H1 (cell line): ENCODE data around the gene C9orf50. TPM values are rescaled to one million over a fixed set of nuclear protein-coding genes. Genes with fewer than 3 reads are reported as not detected.

Experiments
- CTCF ChIA-PET: fragments of 300-600 bp; sonication (Branson Sonifier 250); formaldehyde crosslinking; loops from one replicate; lab custom pipeline; 2021; ENCODE audit not compliant: partially characterized antibody; lab: Charles Lee
- POLR2A ChIA-PET: fragments of 300-600 bp; sonication (Branson Sonifier 250); formaldehyde crosslinking; loops from one replicate; lab custom pipeline; 2021; ENCODE audit warnings: inconsistent platforms; ENCODE audit not compliant: partially characterized antibody; lab: Charles Lee
- DNase-seq, 2 experiments: peaks; one replicate each; pipeline versions ENCODE4 v3.0.0 to v3.0.0-alpha.2; 2010 to 2022; ENCODE audit warnings: low spot score in 2 of 2, low read depth in 1 of 2, mixed read lengths in 1 of 2
- FAIRE-seq: peaks from 2 replicates; lab custom pipeline; 2011; peaks lifted over from hg19 to GRCh38; lab: Jason Lieb, UNC
- H2AFZ ChIP-seq: 2 replicates; pipeline ENCODE4 v1.8.1; 2012; ENCODE audit warnings: low read length, inconsistent platforms
- H2AK5ac ChIP-seq: 2 replicates; pipeline ENCODE4 v1.6.1; 2013; ENCODE audit warnings: low read depth, low read length
- H2BK120ac ChIP-seq: replicated peaks from 2 replicates; pipeline ENCODE3; 2013; ENCODE audit warnings: low read depth, low read length, inconsistent platforms
- H2BK12ac ChIP-seq: 2 replicates; pipeline ENCODE4 v1.6.1; 2013; ENCODE audit warnings: low read depth, low read length
- H2BK15ac ChIP-seq: 2 replicates; pipeline ENCODE4 v1.6.1; 2013; ENCODE audit warnings: low read length
- H2BK20ac ChIP-seq: 2 replicates; pipeline ENCODE4 v1.6.1; 2013; ENCODE audit warnings: low read length
- H2BK5ac ChIP-seq: 2 replicates; pipeline ENCODE4 v1.6.1; 2013; ENCODE audit warnings: low read depth, low read length
- H3K14ac ChIP-seq: 2 replicates; pipeline ENCODE4 v1.6.1; 2013; ENCODE audit warnings: inconsistent platforms; ENCODE audit not compliant: insufficient read length
- H3K18ac ChIP-seq: 2 replicates; pipeline ENCODE4 v1.6.1; 2013; ENCODE audit warnings: low read length; ENCODE audit errors: extremely low read depth
- H3K23ac ChIP-seq: 2 replicates; pipeline ENCODE4 v1.6.1; 2013; ENCODE audit warnings: inconsistent platforms; ENCODE audit not compliant: insufficient read length
- H3K23me2 ChIP-seq: 2 replicates; pipeline ENCODE4 v1.6.1; 2013; ENCODE audit warnings: low read depth, low read length
- H3K27ac ChIP-seq: 2 replicates; pipeline ENCODE4 v1.6.1; 2011; ENCODE audit warnings: low read depth, low read length, inconsistent platforms
- H3K27me3 ChIP-seq, 4 experiments: replicated peaks in 1 of 4; 1 replicate in 1 of 4; 2 replicates in 3 of 4; pipeline versions ENCODE4 v1.6.1 to v1.8.1; 2011 to 2013; ENCODE audit warnings: low read length in 3 of 4, mild to moderate bottlenecking in 3 of 4, inconsistent platforms in 2 of 4, mixed read lengths in 2 of 4, moderate library complexity in 1 of 4; ENCODE audit not compliant: control insufficient read depth in 3 of 4, insufficient read depth in 3 of 4; ENCODE audit errors: extremely low read depth in 1 of 4
- H3K36me3 ChIP-seq, 4 experiments: 2 replicates each; pipeline versions ENCODE4 v1.6.1 to v1.8.1; 2011 to 2013; ENCODE audit warnings: mild to moderate bottlenecking in 4 of 4, low read length in 3 of 4, moderate library complexity in 2 of 4, control low read depth in 1 of 4, inconsistent platforms in 1 of 4; ENCODE audit not compliant: insufficient read depth in 4 of 4, control insufficient read depth in 2 of 4
- H3K4ac ChIP-seq: replicated peaks from 2 replicates; pipeline ENCODE3; 2013; ENCODE audit warnings: low read length, low read depth, mixed read lengths, inconsistent platforms; ENCODE audit not compliant: insufficient read length
- H3K4me1 ChIP-seq, 4 experiments: replicated peaks in 1 of 4; 1 replicate in 1 of 4; 2 replicates in 3 of 4; pipeline versions ENCODE4 v1.6.1 to v1.8.1; 2011 to 2013; ENCODE audit warnings: low read length in 3 of 4, inconsistent platforms in 2 of 4, mixed read lengths in 1 of 4; ENCODE audit not compliant: insufficient read depth in 4 of 4, control insufficient read depth in 3 of 4
- H3K4me2 ChIP-seq, 2 experiments: 2 replicates each; pipeline versions ENCODE4 v1.6.1 to v1.8.1; 2011 to 2013; ENCODE audit warnings: low read depth in 2 of 2, low read length in 2 of 2, control low read depth in 1 of 2, inconsistent platforms in 1 of 2, mild to moderate bottlenecking in 1 of 2; ENCODE audit not compliant: insufficient read depth in 1 of 2
- H3K4me3 ChIP-seq, 4 experiments: fragments of 200-600, 300-600 bp in 1 of 4; sonication (generic), shearing (Covaris generic), sonication (Bioruptor Twin) in 1 of 4; 2 replicates each; pipeline versions ENCODE4 v1.5.1 to v1.8.1; 2011 to 2016; ENCODE audit warnings: low read length in 4 of 4, low read depth in 3 of 4, control low read depth in 2 of 4, inconsistent platforms in 2 of 4, mild to moderate bottlenecking in 2 of 4, mixed read lengths in 1 of 4, moderate library complexity in 1 of 4; ENCODE audit not compliant: insufficient read depth in 2 of 4; ENCODE audit errors: extremely low read depth in 1 of 4
- H3K56ac ChIP-seq: replicated peaks from 2 replicates; pipeline ENCODE3; 2013; ENCODE audit warnings: low read depth, mild to moderate bottlenecking, mixed read lengths, low read length, inconsistent platforms; ENCODE audit not compliant: insufficient read length
- H3K79me1 ChIP-seq: 2 replicates; pipeline ENCODE4 v1.6.1; 2013; ENCODE audit warnings: low read depth, low read length, control low read depth
- H3K79me2 ChIP-seq, 2 experiments: 2 replicates each; pipeline versions ENCODE4 v1.6.1 to v1.8.1; 2012 to 2013; ENCODE audit warnings: low read length in 2 of 2, mild to moderate bottlenecking in 2 of 2, inconsistent platforms in 1 of 2; ENCODE audit not compliant: insufficient read depth in 2 of 2, control insufficient read depth in 1 of 2
- H3K9ac ChIP-seq, 4 experiments: replicated peaks in 1 of 4; 1 replicate in 1 of 4; 2 replicates in 3 of 4; pipeline versions ENCODE4 v1.6.1 to v1.8.1; 2011 to 2013; ENCODE audit warnings: low read depth in 3 of 4, low read length in 3 of 4, control low read depth in 2 of 4, mild to moderate bottlenecking in 2 of 4, moderate library complexity in 2 of 4, inconsistent platforms in 1 of 4; ENCODE audit errors: extremely low read depth in 1 of 4
- H3K9me3 ChIP-seq, 2 experiments: 2 replicates each; pipeline versions ENCODE4 v1.6.1 to v1.8.1; 2012 to 2013; ENCODE audit warnings: mild to moderate bottlenecking in 2 of 2, moderate library complexity in 2 of 2, control low read depth in 1 of 2, inconsistent platforms in 1 of 2, low read depth in 1 of 2, low read length in 1 of 2, mixed read lengths in 1 of 2; ENCODE audit not compliant: insufficient read depth in 2 of 2
- H4K20me1 ChIP-seq, 2 experiments: replicated peaks in 1 of 2; 2 replicates each; pipeline versions ENCODE3 to v1.8.1; 2011 to 2013; ENCODE audit warnings: inconsistent platforms in 2 of 2, low read length in 2 of 2, mild to moderate bottlenecking in 1 of 2; ENCODE audit not compliant: insufficient read depth in 2 of 2, control insufficient read depth in 1 of 2
- H4K5ac ChIP-seq: 2 replicates; pipeline ENCODE4 v1.6.1; 2013; ENCODE audit warnings: low read length, low read depth, mixed read lengths, inconsistent platforms; ENCODE audit not compliant: insufficient read length
- H4K8ac ChIP-seq: 2 replicates; pipeline ENCODE4 v1.8.0; 2013; ENCODE audit warnings: mild to moderate bottlenecking, moderate library complexity, low read length, inconsistent platforms; ENCODE audit not compliant: insufficient read depth; ENCODE audit errors: extremely low read depth
- H4K91ac ChIP-seq: replicated peaks from 2 replicates; pipeline ENCODE3; 2013; ENCODE audit warnings: low read length, mixed read lengths, inconsistent platforms; ENCODE audit not compliant: insufficient read length
- ASH2L ChIP-seq: fragments of 200-600, 300-600 bp; sonication (generic); IDR thresholded peaks from one replicate; pipeline ENCODE4 v1.7.1; 2017; ENCODE audit warnings: low read length
- CEBPB ChIP-seq: IDR thresholded peaks from 2 replicates; pipeline ENCODE4 v1.6.1; 2012; ENCODE audit warnings: low read depth, low read length
- KDM4A ChIP-seq: IDR thresholded peaks from one replicate; pipeline ENCODE4 v1.7.1; 2012; ENCODE audit warnings: low read depth, mild to moderate bottlenecking, moderate library complexity, low read length, inconsistent platforms; ENCODE audit not compliant: severe bottlenecking
- SUZ12 ChIP-seq: fragments of 200-600 bp; sonication (generic); IDR thresholded peaks from 2 replicates; pipeline ENCODE4 v1.6.1; 2012; ENCODE audit warnings: mild to moderate bottlenecking, inconsistent platforms, low read length, moderate library complexity, mixed read lengths
- WGBS, 2 experiments: shearing (Covaris generic) in 1 of 2; methylation state at CpG; one replicate each; pipeline versions ENCODE4 v1.1.6 to v1.1.7; 2013 to 2015; ENCODE audit warnings: low lambda C conversion rate in 2 of 2, mixed read lengths in 2 of 2, inconsistent platforms in 1 of 2, low coverage in 1 of 2, missing lambda C conversion rate in 1 of 2; ENCODE audit not compliant: insufficient replicate concordance in 2 of 2, insufficient coverage in 1 of 2, insufficient read length in 1 of 2; ENCODE audit errors: extremely low coverage in 1 of 2, missing lambda C conversion rate in 1 of 2; 5-methylcytosine and 5-hydroxymethylcytosine counted together
- polyA plus RNA-seq, 7 experiments: library from polyadenylated mRNA; depleted of rRNA in 3 of 7; stranded (reverse) in 5 of 7; unstranded in 2 of 7; fragments of >200 nt in 5 of 7; fragments of 200-250 nt in 2 of 7; gene quantifications; 1 replicate in 5 of 7; 2 replicates in 1 of 7; 4 replicates in 1 of 7; pipeline versions ENCODE4 v1.2.1 to v1.2.3, GENCODE V29; 2011 to 2013; ENCODE audit warnings: missing spikeins in 2 of 7, mixed read lengths in 2 of 7
- total RNA-seq: library from RNA; stranded (reverse); fragmentation: NEBNext Ultra II Directional; extraction: Animal tissue kit (Norgen Biotek cat#: 25700); gene quantifications from 2 replicates; pipeline ENCODE4 v1.2.1, GENCODE V29; 2021

The C9orf50 gene
- total and polyA plus RNA-seq, 2 of the 8 experiments (the other 6 are each of a cell fraction or from before 2014, with no cell fraction given): not detected

DNA sequence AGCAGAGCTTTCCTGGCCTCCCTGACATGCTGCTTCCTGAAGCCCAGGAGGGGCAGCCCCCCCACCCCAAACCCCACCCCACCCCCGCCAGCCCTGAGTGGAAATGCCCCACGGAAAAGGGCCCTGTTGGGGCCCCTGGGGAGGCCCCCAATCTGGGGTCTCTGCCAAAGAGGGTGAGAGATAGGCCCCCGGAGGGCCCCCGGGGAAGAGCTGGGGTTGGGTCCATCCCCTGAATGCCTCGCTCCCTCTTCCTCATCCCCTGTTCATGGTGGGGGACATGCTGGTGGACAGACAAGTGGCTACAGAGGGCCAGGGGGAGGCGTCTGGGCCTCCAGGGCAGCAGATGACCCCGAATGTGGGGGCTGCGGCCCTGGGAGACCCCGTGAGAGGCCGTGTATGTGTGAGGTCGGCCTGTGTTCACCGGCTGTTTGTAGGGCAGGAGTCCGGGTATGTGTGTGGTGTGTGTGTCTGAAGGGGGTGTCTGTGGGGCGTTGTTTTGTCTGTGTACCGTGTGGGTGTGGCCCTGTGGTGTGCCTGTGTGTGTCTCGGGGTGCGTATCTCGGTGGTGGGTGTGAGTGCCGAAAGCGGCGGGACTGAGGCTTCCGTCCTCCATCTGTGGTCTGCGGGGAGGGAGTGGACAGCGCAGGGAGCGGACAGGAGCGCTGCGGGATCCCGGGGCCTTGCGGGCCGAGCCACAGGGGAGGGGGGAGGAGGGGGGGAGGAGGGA, 11.3 kb downstream of the C9orf50 start:
- Histone ChIP-seq H3K4ac (peak overlapping the region; percentile 21), H3K4me1 (peaks cover 0 to 21% (median 10%) of the 10 kb centered on the region in 4 experiments; a peak in 6 of 7 replicates), H4K8ac (no peak overlapping the region; the same call in 1 of the 2 replicates), H3K4me3 (peak overlapping the region; percentile 9 to 91 (median 18); a peak in 5 of 8 replicates), H2BK15ac (peak overlapping the region; percentile 81; the same call in 1 of the 2 replicates), H3K79me2 (no peaks in the 10 kb centered on the region), H3K23ac (no peak overlapping the region), H3K36me3 (no peaks in the 10 kb centered on the region), H2BK5ac (peak overlapping the region; percentile 75; the same call in 1 of the 2 replicates), H3K27me3 (peaks cover 0 to 7% (median 4%) of the 10 kb centered on the region in 4 experiments; a peak in 4 of 7 replicates), H3K18ac (peak overlapping the region; percentile 87), H3K9me3 (no peaks in the 10 kb centered on the region), H3K14ac (no peak overlapping the region), H3K56ac (no peak overlapping the region), H3K27ac (no peak overlapping the region), H3K79me1 (no peaks in the 10 kb centered on the region), H3K9ac (no peak overlapping the region), H4K5ac (peak overlapping the region; percentile 28), H3K23me2 (peaks cover 8% of the 10 kb centered on the region; the same call in 1 of the 2 replicates), H2AFZ (no peak overlapping the region), H2AK5ac (no peak overlapping the region), H4K20me1 (no peaks in the 10 kb centered on the region), H2BK120ac (no peak overlapping the region), H4K91ac (peak overlapping the region; percentile 89), H3K4me2 (peak overlapping the region; percentile 11 to 75), H2BK20ac (peak overlapping the region; percentile 93; the same call in 1 of the 2 replicates), H2BK12ac (peak overlapping the region; percentile 91; the same call in 1 of the 2 replicates)
- 0 out of 2 replicates have a peak, but pooled peaks have one; percentile 2 for TF ChIP-seq SUZ12
- TF ChIP-seq KDM4A: peak; percentile 10
- TF ChIP-seq ASH2L: peak; percentile 16
- TF ChIP-seq CEBPB: no peak
- DNase-seq (peak in 1 of 2 experiments; percentile 71), FAIRE-seq (no peak)
- 16% methylated on average over 16 of the region's 30 CpGs; no CpG with 5 or more reads in 1 of the 2 experiments for WGBS, 2 experiments
- CTCF ChIA-PET: interaction anchor here (0.7 to 3.3 kb wide), 21 partner anchors 13 to 477 kb away, joined by 3 to 27 read pairs (median 5); partner anchors contain the start of genes C9orf50 and NTMT1
- POLR2A ChIA-PET: interaction anchor here (1.2 to 2.1 kb wide), 6 partner anchors 12 to 440 kb away, joined by 3 to 10 read pairs (median 4); partner anchors contain the start of gene IER5L
